NCI-H1092 treated with DMSO at 0.1 percent for 48 hours (cell line): ENCODE measurements around the gene SEMA4B.
"Not testable (repeated sequence)": the region's sequence is repeated elsewhere in the genome, so short reads cannot be mapped to it uniquely, and the experiment has no call there.

ENCODE experiments used
- DNase-seq: peaks from one replicate; lab custom pipeline; 2025; lab: John Stamatoyannopoulos, UW

The SEMA4B gene, protein sequence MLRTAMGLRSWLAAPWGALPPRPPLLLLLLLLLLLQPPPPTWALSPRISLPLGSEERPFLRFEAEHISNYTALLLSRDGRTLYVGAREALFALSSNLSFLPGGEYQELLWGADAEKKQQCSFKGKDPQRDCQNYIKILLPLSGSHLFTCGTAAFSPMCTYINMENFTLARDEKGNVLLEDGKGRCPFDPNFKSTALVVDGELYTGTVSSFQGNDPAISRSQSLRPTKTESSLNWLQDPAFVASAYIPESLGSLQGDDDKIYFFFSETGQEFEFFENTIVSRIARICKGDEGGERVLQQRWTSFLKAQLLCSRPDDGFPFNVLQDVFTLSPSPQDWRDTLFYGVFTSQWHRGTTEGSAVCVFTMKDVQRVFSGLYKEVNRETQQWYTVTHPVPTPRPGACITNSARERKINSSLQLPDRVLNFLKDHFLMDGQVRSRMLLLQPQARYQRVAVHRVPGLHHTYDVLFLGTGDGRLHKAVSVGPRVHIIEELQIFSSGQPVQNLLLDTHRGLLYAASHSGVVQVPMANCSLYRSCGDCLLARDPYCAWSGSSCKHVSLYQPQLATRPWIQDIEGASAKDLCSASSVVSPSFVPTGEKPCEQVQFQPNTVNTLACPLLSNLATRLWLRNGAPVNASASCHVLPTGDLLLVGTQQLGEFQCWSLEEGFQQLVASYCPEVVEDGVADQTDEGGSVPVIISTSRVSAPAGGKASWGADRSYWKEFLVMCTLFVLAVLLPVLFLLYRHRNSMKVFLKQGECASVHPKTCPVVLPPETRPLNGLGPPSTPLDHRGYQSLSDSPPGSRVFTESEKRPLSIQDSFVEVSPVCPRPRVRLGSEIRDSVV

DNA sequence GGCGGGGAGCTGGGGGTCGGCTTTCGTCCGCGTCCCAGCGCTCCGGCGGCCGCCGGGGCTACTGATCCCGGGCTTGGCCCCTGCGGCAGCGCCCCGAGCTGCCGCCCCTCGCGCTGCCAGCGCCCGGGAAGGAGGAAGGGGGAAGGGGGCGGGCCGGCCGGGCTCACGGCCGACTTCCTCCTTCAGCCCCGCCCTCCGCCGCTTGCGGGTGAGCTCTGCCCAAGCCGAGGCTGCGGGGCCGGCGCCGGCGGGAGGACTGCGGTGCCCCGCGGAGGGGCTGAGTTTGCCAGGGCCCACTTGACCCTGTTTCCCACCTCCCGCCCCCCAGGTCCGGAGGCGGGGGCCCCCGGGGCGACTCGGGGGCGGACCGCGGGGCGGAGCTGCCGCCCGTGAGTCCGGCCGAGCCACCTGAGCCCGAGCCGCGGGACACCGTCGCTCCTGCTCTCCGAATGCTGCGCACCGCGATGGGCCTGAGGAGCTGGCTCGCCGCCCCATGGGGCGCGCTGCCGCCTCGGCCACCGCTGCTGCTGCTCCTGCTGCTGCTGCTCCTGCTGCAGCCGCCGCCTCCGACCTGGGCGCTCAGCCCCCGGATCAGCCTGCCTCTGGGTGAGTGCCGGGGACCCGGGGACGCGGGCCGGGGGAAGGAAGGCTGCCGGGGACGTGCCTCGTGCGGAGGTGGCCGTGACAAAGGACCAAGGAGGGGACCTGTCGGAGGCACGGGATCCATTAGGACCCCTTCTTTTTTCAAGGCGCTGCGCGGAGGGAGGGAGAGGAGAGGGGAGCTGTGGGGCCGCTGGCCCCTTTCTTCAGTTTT lies at the start of gene SEMA4B:
Gene SEMA4B (plus strand): TSS at position 201 of the 814 bp plus-strand sequence. CDS start 249 bp downstream, at position 450.
- peak; percentile 42 for DNase-seq

DNA sequence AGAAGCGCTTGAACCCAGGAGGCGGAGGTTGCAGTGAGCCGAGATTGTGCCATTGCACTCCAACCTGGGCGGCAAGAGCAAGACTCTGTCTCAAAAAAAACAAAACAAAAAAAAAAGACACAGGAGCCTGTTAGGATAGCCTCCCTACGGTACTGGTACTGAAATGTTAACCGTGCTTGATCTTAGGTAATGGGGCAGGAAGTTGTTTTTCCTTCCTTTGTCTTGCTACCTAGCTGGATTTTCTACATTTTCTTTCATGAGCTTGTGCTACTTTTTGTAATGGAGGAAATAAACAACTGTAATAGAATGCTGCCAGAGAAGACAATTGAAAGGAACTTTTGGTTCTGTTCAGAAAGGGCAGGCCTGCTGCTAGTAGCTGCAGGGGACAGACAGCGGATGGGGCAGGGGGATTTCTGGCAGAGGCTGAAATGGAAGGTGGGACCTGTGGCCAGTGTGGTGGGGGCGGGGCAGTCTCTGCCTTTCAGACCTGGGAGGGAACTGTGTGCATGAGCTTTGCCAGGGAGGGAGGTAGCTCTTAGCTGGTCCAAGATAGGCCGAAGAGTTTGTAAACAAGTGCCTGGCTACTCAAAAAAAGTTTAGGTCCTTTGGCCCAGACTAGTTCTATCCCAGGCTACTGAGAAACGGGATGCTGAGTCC lies 49.0 kb upstream of the SEMA4B start:
- DNase-seq = no peak

DNA sequence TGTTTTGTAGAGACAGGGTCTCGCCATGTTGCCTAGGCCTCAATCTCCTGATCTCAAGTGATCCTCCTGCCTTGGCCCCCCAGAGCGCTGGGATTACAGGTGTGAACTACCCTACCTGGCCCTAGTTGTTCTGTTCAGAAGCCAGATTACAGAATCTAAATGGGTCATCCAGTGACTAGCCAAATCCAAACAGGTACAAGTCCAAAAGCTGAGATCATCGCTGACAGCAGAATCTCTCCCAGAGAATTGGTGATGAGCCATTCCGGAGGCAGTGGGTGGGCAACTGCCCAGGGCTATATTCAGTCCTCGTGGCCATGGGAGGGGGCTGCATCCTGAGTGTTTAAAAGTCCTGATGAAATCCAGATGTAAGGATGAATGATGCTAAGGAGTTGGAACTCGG lies 47.5 kb upstream of the SEMA4B start:
- no peak for DNase-seq

DNA sequence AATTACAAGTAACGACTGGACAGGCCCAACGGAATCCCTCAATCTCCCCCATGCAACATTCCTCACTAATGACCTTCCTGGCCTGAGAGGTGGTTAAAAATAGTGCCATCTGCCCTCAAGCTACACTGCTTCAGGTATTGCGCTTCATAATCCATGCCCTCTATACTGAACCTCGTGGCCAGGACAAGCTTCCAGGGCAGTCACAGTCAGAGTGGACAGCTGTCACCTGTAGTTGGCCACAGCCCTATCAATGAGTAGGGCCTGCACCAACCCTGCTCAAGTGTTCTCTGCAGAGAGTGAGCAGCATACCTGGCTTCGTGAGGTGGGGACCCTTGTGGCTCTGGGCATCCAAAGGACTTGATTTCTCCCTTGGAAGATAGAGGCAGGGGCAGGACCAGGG lies 46.9 kb upstream of the SEMA4B start:
- DNase-seq = no peak

DNA sequence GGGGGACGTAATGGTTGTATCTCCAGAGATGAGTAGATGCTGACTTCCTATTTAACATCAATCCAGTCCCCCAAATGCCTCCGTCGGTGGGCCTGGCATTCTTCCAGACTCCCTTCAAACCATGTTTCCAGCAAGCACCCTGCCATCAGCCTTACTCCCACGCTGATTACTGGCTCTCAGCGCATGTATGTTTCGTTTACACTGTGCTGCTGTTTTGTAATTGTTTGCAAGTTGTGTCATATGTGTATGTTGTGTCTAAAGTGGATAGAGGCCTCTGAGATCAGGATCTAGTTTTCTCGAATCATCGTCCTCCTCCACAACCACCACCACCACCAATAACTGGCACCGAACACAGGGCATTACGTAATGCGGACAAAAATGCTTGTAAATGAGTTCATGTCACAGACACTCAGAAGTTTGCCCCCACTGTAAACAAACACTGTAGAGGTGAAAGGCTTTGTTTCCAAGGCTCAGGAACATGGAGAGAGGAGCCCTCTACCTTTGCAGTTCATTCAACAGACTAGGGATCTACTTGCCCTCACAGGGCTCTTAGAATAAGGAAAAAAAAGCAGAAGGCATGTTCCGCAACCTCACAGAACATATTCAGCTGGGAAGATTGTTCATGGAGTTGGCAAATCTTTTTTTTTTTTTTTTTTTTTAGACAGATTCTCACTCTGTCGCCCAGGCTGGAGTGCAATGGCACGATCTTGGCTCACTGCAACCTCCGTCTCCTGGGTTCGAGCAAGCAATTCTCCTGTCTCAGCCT lies 46.1 kb upstream of the SEMA4B start:
- no peak for DNase-seq

DNA sequence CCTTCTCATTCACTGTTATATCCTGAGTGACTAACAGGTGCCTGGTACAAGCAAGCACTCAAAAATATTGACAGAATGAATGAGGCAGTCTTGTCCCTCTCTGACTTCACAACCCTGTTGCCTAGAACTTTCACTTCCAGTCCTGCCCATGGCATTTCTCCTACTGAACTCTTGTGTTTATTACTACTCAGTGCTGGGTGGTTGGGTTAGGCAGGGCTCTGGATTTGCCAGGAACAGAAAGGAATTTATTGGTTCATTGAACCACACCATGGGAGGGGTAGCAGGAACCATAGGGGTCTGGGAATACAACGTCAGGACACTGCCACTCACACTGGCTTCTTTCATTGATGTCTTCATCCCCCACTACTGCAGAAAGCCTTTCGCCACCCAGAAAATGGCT lies 41.9 kb upstream of the SEMA4B start:
- DNase-seq = no peak

DNA sequence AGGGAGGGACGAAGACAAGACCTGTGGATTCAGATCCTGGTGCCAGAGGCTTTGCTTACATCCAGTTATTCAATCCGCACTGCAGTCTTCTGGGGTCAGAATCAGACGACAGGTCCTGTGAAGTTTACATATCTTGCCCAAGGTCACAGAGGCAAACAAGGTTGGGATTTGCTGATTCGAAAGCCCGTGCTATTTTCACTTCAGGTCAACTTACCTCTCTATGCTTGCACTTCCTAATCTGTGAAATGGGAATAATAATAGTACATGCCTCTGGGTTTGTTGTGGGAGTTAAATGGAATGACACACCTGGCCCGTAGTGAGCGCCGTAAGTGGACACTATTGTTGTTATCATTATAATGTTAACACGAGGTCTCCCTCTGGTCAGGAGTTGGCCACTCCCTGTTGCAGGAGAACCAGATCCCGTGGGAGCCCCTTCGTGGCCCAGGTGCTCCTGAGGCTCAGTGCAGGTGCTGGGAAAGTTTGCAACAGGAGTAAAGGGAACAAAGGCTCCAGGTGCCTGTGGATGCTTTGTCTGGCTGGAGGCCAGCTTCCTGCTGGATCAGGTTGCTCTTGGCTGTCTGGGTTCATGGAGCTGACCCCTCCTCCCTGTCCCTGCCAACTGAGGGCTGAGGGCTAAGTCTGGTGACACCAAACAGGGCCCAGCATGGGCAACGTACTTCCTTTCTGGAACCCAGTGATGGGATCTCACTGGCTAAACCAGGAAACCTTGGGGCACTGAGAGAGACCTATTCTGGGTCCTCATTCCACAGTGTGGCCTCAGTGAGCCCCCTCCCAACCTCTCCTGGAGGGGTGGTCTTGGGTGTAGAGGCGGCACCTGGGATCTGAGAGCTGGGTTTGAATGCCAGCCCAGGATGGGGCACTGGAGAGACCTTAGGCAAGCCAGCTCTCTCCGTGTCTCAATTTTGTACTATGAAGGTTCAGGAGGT lies 40.1 kb upstream of the SEMA4B start:
- DNase-seq = peak; percentile 60

DNA sequence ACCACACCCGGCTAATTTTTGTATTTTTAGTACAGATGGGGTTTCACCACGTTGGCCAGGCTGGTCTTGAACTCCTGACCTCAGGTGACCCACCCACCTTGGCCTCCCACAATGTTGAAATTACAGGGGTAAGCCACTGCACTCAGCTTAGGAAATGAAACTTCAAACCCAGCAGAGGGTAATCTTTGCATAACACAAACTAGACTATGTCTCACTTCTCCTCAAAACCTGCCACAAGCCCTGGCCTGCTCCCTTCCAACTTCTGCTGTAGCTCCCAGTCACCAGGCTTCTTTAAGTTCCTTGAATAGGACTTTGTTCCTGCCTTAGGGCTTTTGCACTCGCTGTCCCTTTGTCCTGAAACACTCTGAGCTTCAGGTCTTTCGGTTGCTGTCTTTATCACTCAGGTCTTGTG lies 39.2 kb upstream of the SEMA4B start:
- no peak for DNase-seq

DNA sequence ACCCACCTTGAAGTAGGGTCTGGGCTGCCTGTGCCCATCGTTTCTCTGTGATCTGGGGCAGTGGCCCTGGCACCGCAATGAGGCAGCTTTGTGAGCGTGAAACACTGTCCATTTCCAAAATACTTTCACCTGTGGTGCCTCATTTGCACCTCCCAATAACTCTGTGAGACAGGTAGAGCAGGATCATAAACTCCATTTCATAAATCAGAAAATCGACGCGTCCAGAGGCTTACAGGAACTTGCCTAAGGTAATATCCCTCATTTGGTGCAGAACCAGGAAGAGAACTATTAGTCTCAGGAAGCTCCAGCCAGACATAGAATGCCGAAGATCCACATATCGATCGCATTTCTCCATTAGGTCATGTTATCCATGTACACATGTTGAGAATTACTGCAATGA lies 38.2 kb upstream of the SEMA4B start:
- DNase-seq = no peak

DNA sequence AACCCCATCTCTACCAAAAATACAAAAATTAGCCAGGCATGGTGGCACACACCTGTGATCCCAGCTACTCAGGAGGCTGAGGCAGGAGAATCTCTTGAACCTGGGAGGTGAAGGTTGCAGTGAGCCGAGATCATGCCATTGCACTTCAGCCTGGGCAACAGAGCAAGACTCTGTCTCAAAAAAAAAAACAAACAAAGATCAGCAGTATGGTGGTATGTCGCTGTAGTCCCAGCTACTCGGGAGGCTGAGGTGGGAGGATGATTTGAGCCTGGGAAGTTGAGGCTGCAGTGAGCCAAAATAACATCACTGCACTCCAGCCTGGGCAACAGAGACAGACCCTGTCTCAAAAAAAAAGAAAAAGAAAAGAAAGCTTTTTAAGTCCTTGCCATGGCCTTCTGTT lies 36.9 kb upstream of the SEMA4B start:
- DNase-seq = not testable (repeated sequence)

DNA sequence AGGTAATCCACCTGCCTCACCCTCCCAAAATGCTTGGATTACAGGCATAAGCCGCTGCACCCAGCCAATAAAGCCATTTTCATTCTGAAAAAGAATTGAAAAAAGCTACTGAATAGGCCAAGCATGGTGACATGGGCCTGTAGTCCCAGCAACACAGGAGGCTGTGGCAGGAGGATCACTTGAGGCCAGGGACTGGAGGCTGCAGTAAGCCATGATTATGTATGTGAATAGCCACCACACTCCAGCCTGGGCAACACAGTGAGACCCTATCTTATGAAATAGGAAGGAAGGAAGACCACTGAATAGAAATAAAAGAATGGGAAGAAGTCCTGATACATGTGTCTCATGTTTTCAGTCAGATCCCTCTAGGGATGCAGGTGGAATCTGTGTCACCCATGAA lies 36.0 kb upstream of the SEMA4B start:
- DNase-seq = no peak

DNA sequence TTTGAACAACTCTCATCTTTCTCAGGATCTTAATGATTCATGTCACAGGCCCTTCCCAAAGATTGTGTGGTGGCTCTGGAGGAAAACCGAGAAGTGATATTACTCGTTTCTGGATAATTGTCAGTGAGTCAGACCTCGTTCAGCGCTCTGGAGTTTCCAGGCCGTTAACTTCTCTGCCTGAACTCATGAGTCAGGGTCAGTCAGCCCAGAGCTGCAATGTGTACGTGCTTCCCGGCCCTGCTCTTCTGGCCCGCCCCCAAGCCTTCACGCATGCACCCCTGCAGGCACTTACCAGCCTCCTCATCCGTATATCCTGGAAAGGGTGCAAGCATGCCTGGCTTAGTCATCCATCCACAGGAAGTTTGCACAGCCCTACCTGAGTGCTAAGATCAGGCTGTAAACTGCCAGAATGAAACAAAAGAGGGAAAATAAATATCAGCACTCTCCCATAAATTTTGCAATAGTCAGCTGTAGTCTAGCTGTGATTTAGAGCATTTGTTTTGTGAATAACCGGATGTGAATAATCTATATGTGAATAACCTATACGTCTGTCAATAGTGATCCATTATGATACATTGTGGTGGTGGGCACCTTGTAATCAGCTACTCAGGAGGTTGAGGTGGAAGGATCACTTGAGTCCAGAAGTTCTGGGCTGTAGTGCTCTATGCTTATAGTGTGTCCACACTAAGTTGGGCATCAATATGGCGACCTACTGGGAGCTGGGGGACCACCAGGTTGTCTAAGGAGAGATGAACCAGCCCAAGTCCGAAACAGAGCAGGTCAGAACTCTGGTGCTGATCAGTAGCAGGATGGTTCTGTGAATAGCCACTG lies 35.3 kb upstream of the SEMA4B start:
- DNase-seq = peak; percentile 11

DNA sequence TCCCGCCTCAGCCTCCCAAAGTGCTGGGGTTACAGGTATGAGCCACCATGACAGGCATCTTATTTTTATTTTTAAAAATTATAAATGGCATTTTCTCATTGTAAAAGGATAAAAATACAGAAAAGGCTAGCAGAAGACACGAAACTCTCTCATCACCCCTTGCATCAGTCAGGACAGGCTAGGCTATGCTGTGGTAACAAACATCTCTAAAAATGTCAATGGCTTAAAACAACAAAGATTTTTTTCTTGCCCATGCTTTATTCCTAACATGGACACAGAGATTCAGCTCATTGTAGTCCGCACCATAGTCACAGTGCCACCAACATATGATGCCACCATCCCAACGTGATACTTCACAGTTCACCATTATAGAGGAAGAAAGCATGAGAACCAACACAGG lies 34.0 kb upstream of the SEMA4B start:
- DNase-seq = no peak

DNA sequence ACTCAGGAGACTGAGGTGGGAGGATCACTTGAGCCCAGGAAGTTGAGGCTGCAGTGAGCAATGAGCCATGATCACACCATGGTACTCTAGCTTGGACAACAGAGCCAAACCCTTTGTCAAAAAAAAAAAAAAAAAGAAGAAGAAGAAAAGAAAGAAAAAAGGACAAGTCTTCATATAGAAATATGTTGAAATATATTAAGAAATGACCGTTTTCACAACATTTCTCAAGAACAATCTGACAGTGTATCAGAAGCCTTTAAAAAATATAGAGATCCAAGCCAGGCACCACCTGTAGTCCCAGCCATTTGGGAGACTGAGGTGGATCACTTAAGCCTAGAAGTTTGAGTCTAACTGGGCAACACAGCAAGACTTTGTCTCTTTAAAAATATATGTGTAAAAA lies 29.5 kb upstream of the SEMA4B start:
- no peak for DNase-seq

DNA sequence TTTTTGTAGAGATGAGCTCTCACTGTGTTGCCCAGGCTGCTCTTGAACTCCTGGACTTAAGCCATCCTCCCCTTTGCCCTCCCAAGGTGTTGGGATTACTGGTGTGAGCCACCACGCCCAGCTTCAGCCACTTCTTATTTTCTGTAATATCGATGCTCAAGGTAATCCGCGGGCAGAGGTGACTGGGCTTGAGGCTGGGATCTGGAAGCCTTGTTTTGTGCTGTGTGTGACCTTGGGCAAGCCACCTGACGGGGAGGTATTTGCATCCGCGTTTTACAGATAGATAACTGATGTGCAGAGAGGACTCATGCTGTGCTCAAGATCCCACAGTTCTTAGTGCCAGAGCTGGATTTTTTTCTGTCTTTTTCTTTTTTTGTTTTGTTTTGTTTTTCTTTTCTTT lies 27.8 kb upstream of the SEMA4B start:
- DNase-seq = no peak

DNA sequence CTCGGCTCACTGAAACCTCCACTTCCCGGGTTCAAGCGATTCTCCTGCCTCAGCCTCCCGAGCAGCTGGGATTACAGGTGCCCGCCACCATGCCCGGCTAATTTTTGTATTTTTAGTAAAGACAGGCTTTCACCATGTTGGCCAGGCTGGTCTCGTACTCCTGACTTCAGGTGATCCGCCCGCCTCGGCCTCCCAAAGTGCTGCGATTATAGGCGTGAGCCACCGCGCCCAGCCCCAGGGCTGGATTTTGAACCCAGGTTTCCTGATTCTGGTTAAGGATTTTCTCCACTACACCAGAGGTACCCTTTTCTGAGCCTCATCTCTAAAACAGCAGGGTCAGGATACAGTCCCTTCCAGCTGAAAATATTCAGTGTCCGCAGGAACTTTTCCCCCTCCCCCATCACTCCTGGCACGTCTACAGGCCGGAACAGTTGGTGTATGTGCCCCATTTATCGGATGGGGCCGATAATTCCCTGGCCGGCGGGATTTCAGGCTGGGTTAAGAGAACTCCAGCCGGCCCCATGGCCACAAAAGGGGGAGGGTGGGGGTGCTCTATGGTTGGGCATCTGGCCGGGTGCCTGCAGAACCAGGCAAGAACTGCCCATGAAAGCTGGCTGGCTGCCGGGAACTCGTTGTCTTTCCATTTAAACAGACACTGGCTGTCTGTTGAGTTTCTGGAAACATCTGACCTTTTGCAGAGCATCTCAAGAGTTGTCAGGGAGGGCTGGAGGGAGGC lies 26.8 kb upstream of the SEMA4B start:
- peak; percentile 75 for DNase-seq

DNA sequence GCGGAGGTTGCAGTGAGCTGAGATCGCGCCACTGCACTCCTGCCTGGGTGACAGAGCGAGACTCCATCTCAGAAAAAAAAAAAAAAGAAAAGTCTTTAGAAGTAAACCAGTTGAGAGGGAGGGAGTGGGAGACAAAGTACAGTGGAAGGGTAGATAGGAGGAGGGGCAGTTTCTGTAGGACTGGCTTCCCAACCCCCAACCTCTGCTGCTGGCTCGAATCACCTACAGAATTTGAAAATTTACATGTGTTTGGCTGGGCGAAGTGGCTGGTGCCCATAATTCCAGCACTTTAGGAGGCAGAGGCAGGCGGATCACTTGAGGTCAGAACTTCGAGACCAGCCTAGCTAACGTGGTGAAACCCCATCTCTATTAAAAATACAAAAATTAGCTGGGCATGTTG lies 24.1 kb upstream of the SEMA4B start:
- DNase-seq = no peak
